ENCODE data around the gene ADAMTS6.

Gene ADAMTS6

DNA sequence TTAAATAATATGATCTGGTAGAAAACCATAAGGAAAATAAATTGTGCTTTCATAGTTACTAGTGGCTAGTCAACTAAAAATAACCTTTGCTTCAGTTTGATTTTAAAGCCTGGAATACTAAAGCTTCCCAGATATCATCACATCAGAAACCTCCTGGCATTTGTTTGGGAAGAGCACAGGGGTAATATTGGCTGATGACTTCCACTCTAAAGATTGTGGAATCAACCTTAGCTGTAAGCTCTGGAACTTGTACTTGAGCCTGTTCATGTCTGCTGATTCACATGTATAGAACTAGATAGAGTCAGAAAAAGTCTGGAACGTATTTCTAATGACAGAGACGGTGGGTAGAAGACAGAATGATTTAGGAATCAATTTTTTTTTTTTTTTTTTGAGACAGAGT is 367.9 kb downstream of the ADAMTS6 start:
- TF ChIP-seq TAF1 (IDR thresholded peaks at IDR 0.05; ENCODE audit: low read depth): no peak

DNA sequence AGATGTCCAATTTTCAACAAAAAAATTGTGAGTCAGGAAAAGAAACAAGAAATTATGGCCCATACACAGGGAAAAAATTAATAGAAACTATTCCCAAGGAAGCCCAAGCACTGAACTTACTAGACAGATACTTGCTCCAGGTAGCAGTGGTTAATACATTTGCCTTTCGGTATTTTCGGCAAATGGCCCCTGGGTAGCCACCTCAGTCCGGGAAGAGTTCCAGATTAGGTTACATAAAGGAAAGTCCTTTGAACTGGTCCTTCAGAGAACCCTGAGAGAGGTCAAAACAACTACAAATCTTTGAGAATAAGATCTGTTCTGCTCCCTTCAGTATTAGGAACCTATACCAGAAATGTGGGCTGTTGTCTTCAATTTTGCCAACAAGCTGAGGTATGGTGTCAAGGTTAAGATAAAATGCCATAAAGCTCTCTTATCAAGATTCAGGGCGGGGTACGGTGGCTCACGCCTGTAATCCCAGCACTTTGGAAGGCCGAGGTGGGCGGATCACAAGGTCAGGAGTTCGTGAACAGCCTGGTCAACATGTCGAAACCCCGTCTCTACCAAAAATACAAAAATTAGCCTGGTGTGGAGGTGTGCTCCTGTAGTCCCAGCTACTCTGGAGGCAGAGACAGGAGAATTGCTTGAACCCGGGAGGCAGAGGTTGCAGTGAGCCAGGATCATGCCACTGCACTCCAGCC is 369.6 kb downstream of the ADAMTS6 start:
- no peak for TF ChIP-seq CREB1 (IDR thresholded peaks at IDR 0.05; ENCODE audit: low read depth)
- no peak for TF ChIP-seq TAF1 (IDR thresholded peaks at IDR 0.05; ENCODE audit: low read depth)
- no peak for TF ChIP-seq TCF12 (IDR thresholded peaks at IDR 0.05; ENCODE audit: low read depth)
- no peak for TF ChIP-seq MAX (IDR thresholded peaks at IDR 0.05)
- TF ChIP-seq NFIC (IDR thresholded peaks at IDR 0.05): no peak
- no peak for TF ChIP-seq ZBTB7A (IDR thresholded peaks at IDR 0.05; ENCODE audit: low read depth)
- TF ChIP-seq, protein P1, sequence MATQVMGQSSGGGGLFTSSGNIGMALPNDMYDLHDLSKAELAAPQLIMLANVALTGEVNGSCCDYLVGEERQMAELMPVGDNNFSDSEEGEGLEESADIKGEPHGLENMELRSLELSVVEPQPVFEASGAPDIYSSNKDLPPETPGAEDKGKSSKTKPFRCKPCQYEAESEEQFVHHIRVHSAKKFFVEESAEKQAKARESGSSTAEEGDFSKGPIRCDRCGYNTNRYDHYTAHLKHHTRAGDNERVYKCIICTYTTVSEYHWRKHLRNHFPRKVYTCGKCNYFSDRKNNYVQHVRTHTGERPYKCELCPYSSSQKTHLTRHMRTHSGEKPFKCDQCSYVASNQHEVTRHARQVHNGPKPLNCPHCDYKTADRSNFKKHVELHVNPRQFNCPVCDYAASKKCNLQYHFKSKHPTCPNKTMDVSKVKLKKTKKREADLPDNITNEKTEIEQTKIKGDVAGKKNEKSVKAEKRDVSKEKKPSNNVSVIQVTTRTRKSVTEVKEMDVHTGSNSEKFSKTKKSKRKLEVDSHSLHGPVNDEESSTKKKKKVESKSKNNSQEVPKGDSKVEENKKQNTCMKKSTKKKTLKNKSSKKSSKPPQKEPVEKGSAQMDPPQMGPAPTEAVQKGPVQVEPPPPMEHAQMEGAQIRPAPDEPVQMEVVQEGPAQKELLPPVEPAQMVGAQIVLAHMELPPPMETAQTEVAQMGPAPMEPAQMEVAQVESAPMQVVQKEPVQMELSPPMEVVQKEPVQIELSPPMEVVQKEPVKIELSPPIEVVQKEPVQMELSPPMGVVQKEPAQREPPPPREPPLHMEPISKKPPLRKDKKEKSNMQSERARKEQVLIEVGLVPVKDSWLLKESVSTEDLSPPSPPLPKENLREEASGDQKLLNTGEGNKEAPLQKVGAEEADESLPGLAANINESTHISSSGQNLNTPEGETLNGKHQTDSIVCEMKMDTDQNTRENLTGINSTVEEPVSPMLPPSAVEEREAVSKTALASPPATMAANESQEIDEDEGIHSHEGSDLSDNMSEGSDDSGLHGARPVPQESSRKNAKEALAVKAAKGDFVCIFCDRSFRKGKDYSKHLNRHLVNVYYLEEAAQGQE (IDR thresholded peaks at IDR 0.05; ENCODE audit: low read depth): no peak
- TF ChIP-seq TEAD4 (IDR thresholded peaks at IDR 0.05): no peak
- TF ChIP-seq YY1 (IDR thresholded peaks at IDR 0.05; ENCODE audit: low read depth): no peak
- no peak for TF ChIP-seq FOXM1 (IDR thresholded peaks at IDR 0.05; ENCODE audit: borderline replicate concordance, low read depth)
- no peak for TF ChIP-seq CEBPB (IDR thresholded peaks at IDR 0.05)
- no peak for TF ChIP-seq EP300 (IDR thresholded peaks at IDR 0.05; ENCODE audit: borderline replicate concordance)
- TF ChIP-seq USF1 (IDR thresholded peaks at IDR 0.05): no peak
- TF ChIP-seq EGR1 (IDR thresholded peaks at IDR 0.05): no peak

- no peak for TF ChIP-seq EP300 (IDR thresholded peaks at IDR 0.05; ENCODE audit: borderline replicate concordance)
- TF ChIP-seq CREB1 (IDR thresholded peaks at IDR 0.05; ENCODE audit: low read depth): no peak
- no peak for TF ChIP-seq TCF12 (IDR thresholded peaks at IDR 0.05; ENCODE audit: low read depth)
- TF ChIP-seq NFIC (IDR thresholded peaks at IDR 0.05): no peak
- no peak for TF ChIP-seq RAD21 (IDR thresholded peaks at IDR 0.05; ENCODE audit: low read depth)
- no peak for TF ChIP-seq ZBTB7A (IDR thresholded peaks at IDR 0.05; ENCODE audit: low read depth)
- TF ChIP-seq TAF1 (IDR thresholded peaks at IDR 0.05; ENCODE audit: low read depth): no peak
- TF ChIP-seq TEAD4 (IDR thresholded peaks at IDR 0.05): no peak
- TF ChIP-seq EGR1 (IDR thresholded peaks at IDR 0.05): no peak
- no peak for TF ChIP-seq FOXM1 (IDR thresholded peaks at IDR 0.05; ENCODE audit: borderline replicate concordance, low read depth)
- no peak for TF ChIP-seq USF1 (IDR thresholded peaks at IDR 0.05)
- TF ChIP-seq, protein P1 (IDR thresholded peaks at IDR 0.05; ENCODE audit: low read depth): no peak
- TF ChIP-seq MAX (IDR thresholded peaks at IDR 0.05): no peak
- TF ChIP-seq CEBPB (IDR thresholded peaks at IDR 0.05): no peak
- TF ChIP-seq YY1 (IDR thresholded peaks at IDR 0.05; ENCODE audit: low read depth): no peak
These were observed 372.7 kb downstream of the ADAMTS6 start for GRCh38 chr5:65108786-65109743.

GRCh38 chr5:65105301-65105700 is 376.4 kb downstream of the ADAMTS6 start:
- TF ChIP-seq EGR1 (IDR thresholded peaks at IDR 0.05): no peak
- no peak for TF ChIP-seq EP300 (IDR thresholded peaks at IDR 0.05; ENCODE audit: borderline replicate concordance)
- no peak for TF ChIP-seq MAX (IDR thresholded peaks at IDR 0.05)
- TF ChIP-seq TEAD4 (IDR thresholded peaks at IDR 0.05): no peak
- TF ChIP-seq USF1 (IDR thresholded peaks at IDR 0.05): no peak
- TF ChIP-seq YY1 (IDR thresholded peaks at IDR 0.05; ENCODE audit: low read depth): no peak

DNA sequence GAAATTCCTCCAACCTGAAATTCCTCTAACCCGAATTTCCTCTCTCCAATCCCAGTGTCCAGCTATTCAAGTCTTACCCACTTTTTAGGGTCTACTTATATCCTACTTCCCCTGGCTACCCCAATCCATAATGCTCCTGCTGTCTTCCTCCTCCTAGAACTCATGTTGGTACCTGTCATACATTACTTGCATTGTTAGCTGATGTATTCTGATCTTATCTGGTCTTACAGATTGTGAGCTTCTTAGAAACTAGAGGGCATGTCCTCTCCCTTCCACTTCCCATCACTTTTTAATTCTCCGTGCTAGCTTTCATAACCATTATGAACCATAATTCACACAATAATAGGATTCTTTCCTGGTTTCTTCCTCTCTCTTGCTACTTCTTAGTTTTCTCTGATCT is 376.9 kb downstream of the ADAMTS6 start:
- no peak for TF ChIP-seq TAF1 (IDR thresholded peaks at IDR 0.05; ENCODE audit: low read depth)
- no peak for TF ChIP-seq EGR1 (IDR thresholded peaks at IDR 0.05)
- no peak for TF ChIP-seq EP300 (IDR thresholded peaks at IDR 0.05; ENCODE audit: borderline replicate concordance)

Data from Ishikawa (cell line).